Right hindlimb (tissue), 1 donor: ENCODE results near the gene HOXD8.

Experiments used
- DNase-seq: peaks from one replicate; pipeline ENCODE4 v3.0.0-alpha.2; 2018

Gene HOXD8

GRCh38 chr2:176147800-176148496 is 18.4 kb downstream of the HOXD8 start:
- no peak for DNase-seq

GRCh38 chr2:176148751-176149421 is 19.4 kb downstream of the HOXD8 start:
- no peak for DNase-seq

- DNase-seq: no peak
Observed at GRCh38 chr2:176149481-176149938, 20.0 kb downstream of the HOXD8 start.

- no peak for DNase-seq
Observed at GRCh38 chr2:176149939-176150583, 20.6 kb downstream of the HOXD8 start.

- DNase-seq: no peak
Observed at GRCh38 chr2:176150584-176151441, 21.3 kb downstream of the HOXD8 start.

- DNase-seq: no peak
Observed at GRCh38 chr2:176151442-176152287, 22.2 kb downstream of the HOXD8 start, which contains the start of gene HOXD4. Gene HOXD4, plus strand, starts transcription at chr2:176151550. Its CDS starts 84 bp downstream, at chr2:176151634.

GRCh38 chr2:176152350-176153181 is 23.1 kb downstream of the HOXD8 start:
- DNase-seq: no peak

GRCh38 chr2:176154576-176155252 is 25.2 kb downstream of the HOXD8 start:
- DNase-seq: no peak

GRCh38 chr2:176155356-176156044 is 26.0 kb downstream of the HOXD8 start:
- DNase-seq: no peak

GRCh38 chr2:176156301-176156806 is 26.8 kb downstream of the HOXD8 start:
- no peak for DNase-seq

GRCh38 chr2:176156807-176157498 is 27.4 kb downstream of the HOXD8 start, which contains the start of gene HOXD3:
Gene HOXD3, plus strand, starts transcription at chr2:176157307. Its CDS starts 11,808 bp downstream, at chr2:176169115.
- DNase-seq: no peak

GRCh38 chr2:176157499-176158185 is 28.1 kb downstream of the HOXD8 start:
- no peak for DNase-seq

GRCh38 chr2:176158186-176158591 is 28.7 kb downstream of the HOXD8 start:
- DNase-seq: no peak

- no peak for DNase-seq
Observed at GRCh38 chr2:176158855-176159662, 29.6 kb downstream of the HOXD8 start.

- no peak for DNase-seq
Observed at GRCh38 chr2:176159663-176160250, 30.3 kb downstream of the HOXD8 start.

GRCh38 chr2:176160251-176160985 is 30.9 kb downstream of the HOXD8 start:
- DNase-seq: no peak
